AG04449 (cell line): ENCODE results near the gene CLCN1.

Experiments
- CTCF ChIA-PET: fragments of 350-600 bp; formaldehyde crosslinking; extraction: SDS; loops from one replicate; lab custom pipeline; 2021; ENCODE audit warnings: antibody characterized with exemption; lab: Yijun Ruan, JAX
- POLR2A ChIA-PET: fragments of 400-600, 350-600 bp; formaldehyde crosslinking; extraction: SDS; loops from one replicate; lab custom pipeline; 2020; ENCODE audit warnings: antibody characterized with exemption, inconsistent platforms; lab: Yijun Ruan, JAX
- DNase-seq: peaks from one replicate; pipeline ENCODE4 v3.0.0-alpha.2; 2010; ENCODE audit warnings: low read depth, low spot score
- H3K4me3 ChIP-seq: 2 replicates; pipeline ENCODE4 v1.5.1; 2011; ENCODE audit warnings: low read depth, mild to moderate bottlenecking, control low read depth, low read length
- CTCF ChIP-seq: IDR thresholded peaks from one replicate; pipeline ENCODE4 v1.5.1; 2011; ENCODE audit warnings: mild to moderate bottlenecking, moderate library complexity, low read length, control low read depth, inconsistent platforms; ENCODE audit not compliant: insufficient read depth; ENCODE audit errors: missing control alignments

CLCN1 gene

GRCh38 chr7:143381427-143382125 is 65.7 kb downstream of the CLCN1 start:
- no peak for DNase-seq
- H3K4me3 ChIP-seq: peak overlapping the region; percentile 91
- no peak for TF ChIP-seq CTCF
- CTCF ChIA-PET: interaction anchor here (0.7 to 3.1 kb wide), 7 partner anchors 8 to 141 kb away, joined by 3 to 70 read pairs (median 4); no protein-coding TSS in a partner anchor
- POLR2A ChIA-PET: interaction anchor here (1.0 to 7.0 kb wide), 4 partner anchors 10 to 141 kb away, joined by 3 to 104 read pairs (median 8); partner anchors contain the start of gene CASP2

- CTCF ChIA-PET: interaction anchor here (0.7 to 2.8 kb wide), 4 partner anchors 34 to 142 kb away, joined by 3 to 12 read pairs (median 4); no protein-coding TSS in a partner anchor
- POLR2A ChIA-PET: interaction anchor here (0.6 to 7.0 kb wide), 3 partner anchors 11 to 1740 kb away, joined by 3 to 104 read pairs (median 3); no protein-coding TSS in a partner anchor
- peak overlapping the region; percentile 91 for H3K4me3 ChIP-seq
- DNase-seq: no peak
- TF ChIP-seq CTCF: no peak
These were observed 66.3 kb downstream of the CLCN1 start for GRCh38 chr7:143382126-143382790.

GRCh38 chr7:143382791-143383641 is 67.1 kb downstream of the CLCN1 start:
- ChIA-PET CTCF (interaction anchor here (0.9 to 2.8 kb wide), 4 partner anchors 10 to 143 kb away, joined by 3 to 17 read pairs (median 8); no protein-coding TSS in a partner anchor), POLR2A (interaction anchor here (0.6 to 7.0 kb wide), 3 partner anchors 10 to 1741 kb away, joined by 3 to 104 read pairs (median 3); partner anchors contain the start of gene CASP2)
- no peak for TF ChIP-seq CTCF
- no peak for DNase-seq
- peak overlapping the region; percentile 91 for H3K4me3 ChIP-seq

- no peak for TF ChIP-seq CTCF
- H3K4me3 ChIP-seq: peak overlapping the region; percentile 91
- DNase-seq: no peak
- CTCF ChIA-PET: interaction anchor here (0.9 to 2.8 kb wide), 6 partner anchors 9 to 516 kb away, joined by 3 to 17 read pairs (median 4); no protein-coding TSS in a partner anchor
- POLR2A ChIA-PET: interaction anchor here (0.9 to 7.0 kb wide), 3 partner anchors 10 to 136 kb away, joined by 3 to 104 read pairs (median 3); partner anchors contain the start of gene CASP2
These were observed 67.7 kb downstream of the CLCN1 start for GRCh38 chr7:143383642-143383957.

GRCh38 chr7:143384148-143384547 is 68.2 kb downstream of the CLCN1 start:
- no peak for TF ChIP-seq CTCF
- DNase-seq: no peak
- POLR2A ChIA-PET: interaction anchor here (0.9 to 7.0 kb wide), 3 partner anchors 9 to 135 kb away, joined by 3 to 104 read pairs (median 3); partner anchors contain the start of gene CASP2
- CTCF ChIA-PET: interaction anchor here (0.9 to 2.8 kb wide), 8 partner anchors 9 to 516 kb away, joined by 3 to 17 read pairs (median 4); no protein-coding TSS in a partner anchor
- peak overlapping the region; percentile 91 for H3K4me3 ChIP-seq
